GM23248 (cell line): ENCODE measurements around the gene ZEB2. TPM values are rescaled to one million over a fixed set of nuclear protein-coding genes. Genes with fewer than 3 reads are reported as not detected.
A peak's percentile ranks its signal among the peaks of the same experiment; 100 is the strongest.

Experiments
- DNase-seq: peaks from one replicate; pipeline ENCODE4 v3.0.0-alpha.2; 2015
- H2AFZ ChIP-seq: fragments of 200-600 bp; sonication (generic); 2 replicates; pipeline ENCODE4 v1.6.1; 2016; ENCODE audit warnings: antibody characterized with exemption
- H3F3A ChIP-seq: fragments of 200-600 bp; sonication (generic); 2 replicates; pipeline ENCODE4 v1.6.1; 2016; ENCODE audit warnings: mild to moderate bottlenecking, antibody characterized with exemption, mixed run types; ENCODE audit not compliant: insufficient read depth
- H3K27ac ChIP-seq: fragments of 200-600 bp; sonication (generic); 2 replicates; pipeline ENCODE4 v1.5.1; 2016; ENCODE audit warnings: mild to moderate bottlenecking
- H3K27me3 ChIP-seq: fragments of 200-600 bp; sonication (generic); replicated peaks from 2 replicates; pipeline ENCODE4 v1.6.1; 2016; ENCODE audit warnings: mild to moderate bottlenecking; ENCODE audit not compliant: insufficient read depth
- H3K36me3 ChIP-seq: fragments of 200-600 bp; sonication (generic); 2 replicates; pipeline ENCODE4 v1.6.1; 2016; ENCODE audit warnings: low read depth, mild to moderate bottlenecking
- H3K4me1 ChIP-seq: fragments of 200-600 bp; sonication (generic); 2 replicates; pipeline ENCODE4 v1.6.1; 2016; ENCODE audit warnings: mild to moderate bottlenecking; ENCODE audit not compliant: insufficient read depth
- H3K4me2 ChIP-seq: fragments of 200-600 bp; sonication (generic); one replicate; pipeline ENCODE4 v1.6.1; 2016; ENCODE audit warnings: mild to moderate bottlenecking; ENCODE audit not compliant: unreplicated experiment
- H3K4me3 ChIP-seq: fragments of 200-600 bp; sonication (generic); 2 replicates; pipeline ENCODE4 v1.5.1; 2016; ENCODE audit warnings: mild to moderate bottlenecking
- H3K79me2 ChIP-seq: fragments of 200-600 bp; sonication (generic); 2 replicates; pipeline ENCODE4 v1.6.1; 2016; ENCODE audit warnings: mild to moderate bottlenecking; ENCODE audit not compliant: insufficient read depth
- H3K9ac ChIP-seq: fragments of 200-600 bp; sonication (generic); 2 replicates; pipeline ENCODE4 v1.6.1; 2016; ENCODE audit warnings: mild to moderate bottlenecking
- H3K9me2 ChIP-seq: fragments of 200-600 bp; sonication (generic); 2 replicates; pipeline ENCODE4 v1.6.1; 2016; ENCODE audit warnings: mixed run types, mild to moderate bottlenecking, moderate library complexity; ENCODE audit not compliant: insufficient read depth
- H3K9me3 ChIP-seq: fragments of 200-600 bp; sonication (generic); one replicate; pipeline ENCODE4 v1.6.1; 2017; ENCODE audit warnings: low read depth
- H4K20me1 ChIP-seq: fragments of 200-600 bp; sonication (generic); 2 replicates; pipeline ENCODE4 v1.6.0; 2016; ENCODE audit not compliant: insufficient read depth
- EZH2 ChIP-seq: fragments of 200-600 bp; sonication (generic); IDR thresholded peaks from 2 replicates; pipeline ENCODE4 v1.6.1; 2018; ENCODE audit warnings: antibody characterized with exemption, mild to moderate bottlenecking; ENCODE audit not compliant: insufficient read depth, poor library complexity, severe bottlenecking
- EZH2phosphoT487 ChIP-seq: fragments of 200-600 bp; sonication (generic); IDR thresholded peaks from 2 replicates; pipeline ENCODE4 v1.6.1; 2018; ENCODE audit warnings: antibody characterized with exemption, moderate library complexity, mild to moderate bottlenecking, low read depth; ENCODE audit not compliant: insufficient read depth
- WGBS, 2 experiments: methylation state at CpG; one replicate each; pipeline ENCODE4 v1.1.6; 2015 to 2017; ENCODE audit warnings: low lambda C conversion rate in 2 of 2, low coverage in 1 of 2; ENCODE audit errors: missing lambda C conversion rate in 2 of 2; 5-methylcytosine and 5-hydroxymethylcytosine counted together
- in situ Hi-C: fragments of 300-500 bp; cut with MboI; formaldehyde crosslinking; loops from 2 replicates; pipeline ENCODE4 v1.15.0; 2020
- polyA plus RNA-seq: library from polyadenylated mRNA; unstranded; fragments of >200 nt; fragmentation: Nextera tagmentation; extraction: Ambion mirVana; gene quantifications from 2 replicates; pipeline ENCODE4 v1.2.1, GENCODE V29; 2016
- total RNA-seq: library from RNA; depleted of rRNA; stranded (reverse); fragments of >200 nt; shearing (Covaris generic); gene quantifications from 2 replicates; pipeline ENCODE4 v1.2.3, GENCODE V29; 2014

ZEB2 gene
- total and polyA plus RNA-seq, 2 experiments from 2014 or later = 26.2 to 46.8 TPM

- Histone ChIP-seq H3F3A (peaks cover 36% of the 10 kb centered on the region; the same call in 1 of the 2 replicates), H3K4me2 (no peak overlapping the region), H3K4me1 (peaks cover 7% of the 10 kb centered on the region), H3K9me2 (no peaks in the 10 kb centered on the region), H3K27me3 (no peaks in the 10 kb centered on the region), H3K79me2 (no peaks in the 10 kb centered on the region), H3K27ac (no peak overlapping the region), H3K4me3 (no peak overlapping the region), H3K9me3 (no peaks in the 10 kb centered on the region), H2AFZ (no peak overlapping the region), H3K36me3 (peaks cover 16% of the 10 kb centered on the region), H3K9ac (no peak overlapping the region), H4K20me1 (no peaks in the 10 kb centered on the region)
- 53 to 54% methylated on average over 2 of the region's 2 CpGs for WGBS, 2 experiments
- in situ Hi-C loops = no loop called here
- TF ChIP-seq EZH2phosphoT487 (no peak), EZH2 (no peak)
- no peak for DNase-seq
Measured at GRCh38 chr2:144382849-144383248, 137.1 kb downstream of the ZEB2 start.

- peaks cover 8% of the 10 kb centered on the region; the same call in 1 of the 2 replicates for H3K36me3 ChIP-seq
- H4K20me1 ChIP-seq = no peaks in the 10 kb centered on the region
- no peak overlapping the region for H2AFZ ChIP-seq
- H3K9me2 ChIP-seq = no peaks in the 10 kb centered on the region
- peaks cover 10% of the 10 kb centered on the region for H3K4me1 ChIP-seq
- no peak overlapping the region for H3K27ac ChIP-seq
- no peaks in the 10 kb centered on the region for H3K27me3 ChIP-seq
- in situ Hi-C loops = no loop called here
- no peak overlapping the region for H3K4me2 ChIP-seq
- H3K9me3 ChIP-seq = no peaks in the 10 kb centered on the region
- H3K79me2 ChIP-seq = no peaks in the 10 kb centered on the region
- DNase-seq = no peak
- TF ChIP-seq EZH2 (no peak), EZH2phosphoT487 (no peak)
- no peak overlapping the region for H3K9ac ChIP-seq
- H3F3A ChIP-seq = peaks cover 40% of the 10 kb centered on the region; the same call in 1 of the 2 replicates
- WGBS, 2 experiments = 72 to 78% methylated on average over 2 of the region's 2 CpGs
- no peak overlapping the region for H3K4me3 ChIP-seq
Measured at GRCh38 chr2:144381716-144382115, 138.2 kb downstream of the ZEB2 start.

- no peak for TF ChIP-seq EZH2phosphoT487
- Histone ChIP-seq H3K36me3 (peaks cover 8% of the 10 kb centered on the region; the same call in 1 of the 2 replicates), H3K4me3 (no peak overlapping the region), H3K79me2 (no peaks in the 10 kb centered on the region), H3F3A (peaks cover 35% of the 10 kb centered on the region; the same call in 1 of the 2 replicates), H3K9ac (no peak overlapping the region), H3K4me1 (peaks cover 10% of the 10 kb centered on the region), H3K27me3 (no peaks in the 10 kb centered on the region), H3K9me3 (no peaks in the 10 kb centered on the region), H3K27ac (no peak overlapping the region), H4K20me1 (no peaks in the 10 kb centered on the region), H2AFZ (no peak overlapping the region), H3K9me2 (no peaks in the 10 kb centered on the region), H3K4me2 (no peak overlapping the region)
- DNase-seq = no peak
- WGBS, 2 experiments = 42 to 55% methylated on average over 11 of the region's 11 CpGs
- in situ Hi-C loops = no loop called here
Measured at GRCh38 chr2:144379851-144380311, 140.0 kb downstream of the ZEB2 start.

GRCh38 chr2:144378551-144378950 is 141.4 kb downstream of the ZEB2 start:
- Histone ChIP-seq H4K20me1 (no peaks in the 10 kb centered on the region), H3K36me3 (no peaks in the 10 kb centered on the region), H3K4me3 (no peak overlapping the region), H3K4me1 (peaks cover 10% of the 10 kb centered on the region), H3K27me3 (no peaks in the 10 kb centered on the region), H3F3A (peaks cover 23% of the 10 kb centered on the region), H3K27ac (no peak overlapping the region), H3K9me2 (no peaks in the 10 kb centered on the region), H3K4me2 (peak overlapping the region; percentile 2), H3K9me3 (no peaks in the 10 kb centered on the region), H2AFZ (peak overlapping the region; percentile 30), H3K79me2 (no peaks in the 10 kb centered on the region), H3K9ac (no peak overlapping the region)
- WGBS, 2 experiments = 44 to 50% methylated on average over 5 of the region's 5 CpGs
- TF ChIP-seq EZH2phosphoT487 = no peak
- no peak for TF ChIP-seq EZH2
- DNase-seq = peak; percentile 63
- in situ Hi-C loops = no loop called here

- peak; percentile 67 for DNase-seq
- H3K9me2 ChIP-seq = no peaks in the 10 kb centered on the region
- no peaks in the 10 kb centered on the region for H3K27me3 ChIP-seq
- H3K4me2 ChIP-seq = peak overlapping the region; percentile 2
- no peaks in the 10 kb centered on the region for H3K9me3 ChIP-seq
- H3F3A ChIP-seq = peaks cover 23% of the 10 kb centered on the region
- no peaks in the 10 kb centered on the region for H3K79me2 ChIP-seq
- peak overlapping the region; percentile 30 for H2AFZ ChIP-seq
- peaks cover 11% of the 10 kb centered on the region for H3K4me1 ChIP-seq
- in situ Hi-C loops = no loop called here
- no peaks in the 10 kb centered on the region for H4K20me1 ChIP-seq
- no peak overlapping the region for H3K4me3 ChIP-seq
- H3K9ac ChIP-seq = no peak overlapping the region
- TF ChIP-seq EZH2 = no peak
- TF ChIP-seq EZH2phosphoT487 = no peak
- H3K36me3 ChIP-seq = no peaks in the 10 kb centered on the region
- WGBS, 2 experiments = 52 to 61% methylated on average over 2 of the region's 2 CpGs
- no peak overlapping the region for H3K27ac ChIP-seq
Measured at GRCh38 chr2:144377914-144378313, 142.0 kb downstream of the ZEB2 start.
